Measurements from ENCODE around the gene GPR135.
"Not testable (repeated sequence)": the region's sequence is repeated elsewhere in the genome, so short reads cannot be mapped to it uniquely, and the experiment has no call there.

The GPR135 gene

DNA sequence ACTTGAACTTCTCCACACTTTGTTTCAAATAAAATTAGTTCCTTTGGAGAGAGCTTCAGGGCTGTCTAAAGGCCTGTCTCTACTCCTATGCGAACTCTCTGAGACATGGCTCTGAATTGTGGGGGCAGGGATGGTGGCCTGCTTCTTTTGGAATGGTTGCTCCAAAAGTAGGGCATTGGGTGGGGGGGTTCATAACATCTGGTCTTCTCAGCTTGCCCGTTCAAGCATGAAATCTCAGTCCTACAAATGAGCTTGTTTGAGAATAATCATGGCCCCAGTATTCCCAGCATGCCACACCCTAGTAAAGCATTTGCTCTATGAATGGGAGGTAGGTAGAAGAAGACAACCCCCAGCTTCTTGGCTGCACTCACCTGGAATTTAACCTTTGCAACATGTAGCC is 6.7 kb downstream of the GPR135 start:
- no peak overlapping the region for H3K4me3 ChIP-seq
- TF ChIP-seq, protein P1, sequence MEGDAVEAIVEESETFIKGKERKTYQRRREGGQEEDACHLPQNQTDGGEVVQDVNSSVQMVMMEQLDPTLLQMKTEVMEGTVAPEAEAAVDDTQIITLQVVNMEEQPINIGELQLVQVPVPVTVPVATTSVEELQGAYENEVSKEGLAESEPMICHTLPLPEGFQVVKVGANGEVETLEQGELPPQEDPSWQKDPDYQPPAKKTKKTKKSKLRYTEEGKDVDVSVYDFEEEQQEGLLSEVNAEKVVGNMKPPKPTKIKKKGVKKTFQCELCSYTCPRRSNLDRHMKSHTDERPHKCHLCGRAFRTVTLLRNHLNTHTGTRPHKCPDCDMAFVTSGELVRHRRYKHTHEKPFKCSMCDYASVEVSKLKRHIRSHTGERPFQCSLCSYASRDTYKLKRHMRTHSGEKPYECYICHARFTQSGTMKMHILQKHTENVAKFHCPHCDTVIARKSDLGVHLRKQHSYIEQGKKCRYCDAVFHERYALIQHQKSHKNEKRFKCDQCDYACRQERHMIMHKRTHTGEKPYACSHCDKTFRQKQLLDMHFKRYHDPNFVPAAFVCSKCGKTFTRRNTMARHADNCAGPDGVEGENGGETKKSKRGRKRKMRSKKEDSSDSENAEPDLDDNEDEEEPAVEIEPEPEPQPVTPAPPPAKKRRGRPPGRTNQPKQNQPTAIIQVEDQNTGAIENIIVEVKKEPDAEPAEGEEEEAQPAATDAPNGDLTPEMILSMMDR (IDR thresholded peaks at IDR 0.05) = no peak
- H3K27ac ChIP-seq = no peak overlapping the region
- no peak for DNase-seq (ENCODE audit: low spot score)

DNA sequence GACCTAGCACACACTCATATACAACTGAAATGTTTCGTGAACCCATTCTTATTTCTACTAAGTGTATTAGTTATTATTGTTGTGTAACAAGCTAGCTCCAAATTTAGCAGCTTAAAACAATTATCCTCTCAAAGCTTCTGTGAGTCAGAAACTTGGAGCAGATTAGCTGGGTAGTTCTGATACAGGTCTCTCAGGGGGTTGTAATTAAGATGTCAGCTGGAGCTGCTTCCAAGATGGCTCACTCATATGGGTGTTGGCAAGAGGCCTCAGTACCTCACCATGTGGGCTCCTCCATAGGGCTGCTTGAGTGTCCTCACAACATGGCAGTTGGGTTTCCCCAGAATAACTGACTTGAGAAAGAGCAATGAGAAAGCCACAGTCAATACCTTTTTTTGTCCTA is 9.8 kb downstream of the GPR135 start:
- H3K27ac ChIP-seq = peak overlapping the region in 1 of 2 donors; percentile 92

DNA sequence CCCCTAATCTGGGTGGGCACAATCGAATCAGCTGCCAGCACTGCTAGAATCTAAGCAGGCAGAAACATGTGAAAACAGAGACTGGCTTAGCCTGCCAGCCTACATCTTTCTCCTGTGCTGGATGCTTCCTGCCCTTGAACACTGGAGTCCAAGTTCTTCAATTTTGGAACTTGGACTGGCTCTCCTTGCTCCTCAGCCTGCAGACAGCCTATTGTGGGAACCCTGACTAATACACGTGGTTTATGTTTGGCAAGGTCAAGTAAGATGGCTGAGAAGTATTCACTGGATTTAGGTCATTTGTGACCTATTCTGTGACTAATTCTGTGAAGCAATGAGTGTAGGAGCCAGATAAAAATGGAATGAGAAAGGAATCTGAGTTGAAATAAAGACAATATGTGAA is 11.0 kb downstream of the GPR135 start:
- no peak for DNase-seq (ENCODE audit: low spot score)
- Histone ChIP-seq H3K27ac (peak overlapping the region; percentile 89 to 92), H3K4me3 (no peak overlapping the region)
- TF ChIP-seq, protein P1 (IDR thresholded peaks at IDR 0.05) = no peak

More for the DNA sequence above, 9.8 kb downstream of the GPR135 start:
- H3K4me3 ChIP-seq = no peak overlapping the region
- DNase-seq (ENCODE audit: low spot score) = no peak
- TF ChIP-seq, protein P1 (IDR thresholded peaks at IDR 0.05) = no peak

DNA sequence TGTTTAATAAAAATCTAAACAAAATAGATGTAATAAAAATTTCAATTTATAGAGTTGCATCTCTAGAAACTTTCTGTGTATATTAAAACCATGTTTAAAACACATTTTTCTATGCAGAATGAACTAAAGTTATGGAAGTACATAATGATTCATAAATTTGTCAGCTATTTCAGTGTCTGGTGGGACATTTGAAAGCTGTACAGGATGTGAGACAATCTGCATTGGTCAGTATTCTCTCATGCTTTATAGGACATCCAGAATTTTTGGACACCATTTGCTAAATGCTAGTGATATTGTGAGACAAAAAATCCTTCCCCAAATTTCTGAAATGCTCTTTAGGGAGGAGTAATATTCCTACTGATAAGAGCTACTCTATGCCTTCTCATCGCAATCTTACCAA is 13.3 kb downstream of the GPR135 start:
- DNase-seq (ENCODE audit: low spot score) = no peak
- Histone ChIP-seq H3K4me3 (no peak overlapping the region), H3K27ac (no peak overlapping the region)
- TF ChIP-seq, protein P1 (IDR thresholded peaks at IDR 0.05) = no peak

DNA sequence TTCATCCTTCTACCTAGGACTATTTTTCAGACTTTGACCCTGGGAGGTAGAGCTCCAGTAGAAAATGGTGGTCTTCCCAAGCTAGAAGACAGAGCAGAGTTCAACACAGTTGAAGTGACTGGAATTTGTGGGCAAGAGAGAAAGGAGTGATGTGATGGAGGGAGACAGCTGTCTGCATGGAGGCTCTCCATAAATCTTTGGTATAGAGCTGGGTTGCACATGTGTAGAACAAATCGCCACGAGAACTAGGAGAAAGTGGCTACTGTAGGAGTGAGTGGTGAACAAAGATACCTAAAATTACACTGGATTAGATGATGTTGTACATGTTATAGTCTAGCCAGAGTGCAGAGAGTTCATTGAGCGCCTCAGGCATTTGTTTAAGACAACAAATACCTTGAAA is 14.5 kb downstream of the GPR135 start:
- TF ChIP-seq, protein P1 (IDR thresholded peaks at IDR 0.05) = no peak
- no peak for DNase-seq (ENCODE audit: low spot score)
- H3K4me3 ChIP-seq = no peak overlapping the region

DNA sequence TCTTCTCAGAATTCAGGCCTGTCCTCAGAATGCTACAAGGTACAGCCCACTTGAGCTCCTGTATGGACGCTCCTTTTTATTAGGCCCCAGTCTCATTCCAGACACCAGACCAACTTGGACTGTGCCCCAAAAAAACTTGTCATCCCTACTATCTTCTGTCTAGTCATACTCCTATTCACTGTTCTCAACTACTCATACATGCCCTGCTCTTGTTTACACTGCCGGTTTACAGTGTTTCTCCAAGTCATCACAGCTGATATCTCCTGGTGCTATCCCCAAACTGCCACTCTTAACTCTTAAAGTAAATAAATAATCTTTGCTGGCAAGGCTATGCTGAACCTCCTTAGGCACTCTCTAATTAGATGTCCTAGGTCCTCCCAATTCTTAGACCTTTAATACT is 16.5 kb downstream of the GPR135 start:
- not testable (repeated sequence) for H3K4me3 ChIP-seq; H3K27ac ChIP-seq; DNase-seq (ENCODE audit: low spot score)

More for the DNA sequence above, 14.5 kb downstream of the GPR135 start:
- no peak overlapping the region for H3K27ac ChIP-seq

DNA sequence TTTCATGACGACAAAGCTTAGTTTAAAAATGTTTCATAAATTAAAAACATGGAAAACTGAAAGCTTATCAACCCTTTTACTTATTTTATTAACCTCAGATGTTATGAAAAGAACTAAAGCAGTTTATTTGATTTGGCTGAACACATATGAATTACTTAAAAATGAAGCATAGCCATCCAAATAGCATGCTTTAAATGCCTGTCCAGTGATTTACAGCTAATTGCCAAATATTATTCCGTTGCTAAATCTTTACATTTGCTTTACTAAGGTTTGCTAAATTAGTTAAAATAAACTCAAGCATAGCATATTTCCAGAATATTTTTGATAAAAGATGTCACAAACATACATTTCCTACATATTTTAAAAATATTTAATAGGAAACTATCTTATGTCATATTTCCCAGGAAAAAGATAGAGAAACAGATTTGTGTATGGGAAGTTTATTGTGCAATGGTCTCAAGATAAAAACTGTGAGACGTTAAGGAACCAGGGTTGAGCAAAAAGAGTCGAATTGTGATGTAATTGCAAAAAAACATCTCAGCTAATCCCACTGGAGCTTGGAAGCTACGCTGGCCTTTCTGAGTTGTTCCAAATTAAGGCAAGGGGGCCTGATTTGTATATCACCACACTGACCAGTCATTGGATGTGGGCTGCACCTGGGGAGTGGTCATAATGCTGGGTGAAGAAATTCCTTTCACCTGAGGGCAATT is 25.8 kb downstream of the GPR135 start:
- TF ChIP-seq, protein P1 (IDR thresholded peaks at IDR 0.05) = no peak
- H3K27ac ChIP-seq = peak overlapping the region; percentile 63 to 76
- H3K4me3 ChIP-seq = no peak overlapping the region
- DNase-seq (ENCODE audit: low spot score) = no peak
